Sigmoid colon (tissue), 4 donors: Measurements from ENCODE around the gene PTPRF.

Experiments
- CTCF ChIP-seq, 4 experiments: fragments of 450-650 bp in 3 of 4; fragments of 200-600 bp in 1 of 4; IDR thresholded peaks; one replicate each; pipeline ENCODE4 v1.5.1; 2016 to 2019; ENCODE audit warnings: antibody characterized with exemption in 4 of 4, mild to moderate bottlenecking in 3 of 4, moderate library complexity in 2 of 4
- EP300 ChIP-seq, 4 donors: sonication (generic); formaldehyde crosslinking; IDR thresholded peaks; one replicate each; pipeline ENCODE4 v1.6.1; 2017; ENCODE audit warnings: antibody characterized with exemption in 4 of 4
- POLR2AphosphoS5 ChIP-seq, 4 donors: sonication (generic); formaldehyde crosslinking; IDR thresholded peaks; one replicate each; pipeline ENCODE4 v1.6.1; 2017; ENCODE audit warnings: antibody characterized with exemption in 4 of 4

GRCh38 chr1:43510621-43511020 lies 20.1 kb upstream of the PTPRF start:
- TF ChIP-seq CTCF (IDR thresholded peaks at IDR 0.05): no peak
- TF ChIP-seq EP300 (IDR thresholded peaks at IDR 0.05): no peak
- no peak for TF ChIP-seq POLR2AphosphoS5 (IDR thresholded peaks at IDR 0.05)
